OCI-LY3 (cell line): ENCODE results near the gene OBSL1.

Source experiments
- CTCF ChIP-seq: fragments of 200-600, 300-600 bp; sonication (generic); IDR thresholded peaks from 2 replicates; pipeline ENCODE4 v1.5.1; 2014; ENCODE audit warnings: antibody characterized with exemption, low read length, low read depth
- EZH2phosphoT487 ChIP-seq: fragments of 200-600 bp; shearing (Covaris generic); IDR thresholded peaks from 2 replicates; pipeline ENCODE4 v1.6.1; 2018; ENCODE audit warnings: antibody characterized with exemption, mixed run types, low read depth

GRCh38 chr2:219520079-219520478 is 51.3 kb downstream of the OBSL1 start:
- TF ChIP-seq CTCF (no peak), EZH2phosphoT487 (no peak)
